ENCODE measurements around the gene UNC13A.

GRCh38 chr19:17618281-17618903 lies 69.8 kb downstream of the UNC13A start:
- TF ChIP-seq CTCF (conservative IDR thresholded peaks at IDR 0.05): no peak
- no peak for TF ChIP-seq ZFX (IDR thresholded peaks at IDR 0.05)
